GM21737 (cell line): ENCODE measurements around the gene CTNNA1.
"Not testable (repeated sequence)": the region's sequence is repeated elsewhere in the genome, so short reads cannot be mapped to it uniquely, and the experiment has no call there.

Experiments
- ATAC-seq: cut with Tn5 transposase; IDR thresholded peaks from one replicate; pipeline ENCODE4 v1.9.1; 2021; ENCODE audit warnings: mild to moderate bottlenecking, moderate library complexity; ENCODE audit not compliant: unreplicated experiment

CTNNA1 gene

DNA sequence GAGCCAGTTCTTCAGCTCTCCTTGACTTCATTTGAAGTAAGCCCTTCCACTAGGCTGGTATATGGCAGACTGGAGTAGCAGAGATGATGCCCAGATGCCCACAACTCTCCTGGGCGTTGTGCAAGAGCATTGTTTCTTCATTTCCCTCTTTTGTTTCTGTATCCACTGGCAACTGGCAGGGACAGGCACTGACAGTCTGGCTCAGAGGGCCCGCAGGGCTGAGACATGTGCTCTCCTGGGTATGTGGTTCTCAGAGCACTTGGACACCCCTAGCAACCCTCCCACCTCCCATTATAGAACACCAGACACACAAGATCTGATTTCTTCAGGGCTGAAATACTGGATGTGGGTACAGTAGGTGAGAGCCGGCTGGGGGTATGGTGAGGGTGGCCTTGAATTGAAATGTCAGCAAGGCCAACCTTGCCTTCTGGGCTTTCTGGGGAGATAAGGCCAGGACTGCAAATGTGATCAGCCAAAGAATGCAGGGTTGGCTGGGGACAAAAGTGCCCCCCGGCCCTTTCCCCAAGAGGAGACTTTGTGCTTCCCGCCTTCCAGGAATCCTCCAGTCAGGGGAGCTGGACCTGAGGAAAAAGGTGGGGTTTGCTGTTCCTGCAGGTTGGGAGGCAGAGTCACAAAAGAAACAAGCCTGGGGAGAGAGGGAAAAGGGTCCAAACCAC lies 28.6 kb upstream of the CTNNA1 start:
- ATAC-seq, result no peak

DNA sequence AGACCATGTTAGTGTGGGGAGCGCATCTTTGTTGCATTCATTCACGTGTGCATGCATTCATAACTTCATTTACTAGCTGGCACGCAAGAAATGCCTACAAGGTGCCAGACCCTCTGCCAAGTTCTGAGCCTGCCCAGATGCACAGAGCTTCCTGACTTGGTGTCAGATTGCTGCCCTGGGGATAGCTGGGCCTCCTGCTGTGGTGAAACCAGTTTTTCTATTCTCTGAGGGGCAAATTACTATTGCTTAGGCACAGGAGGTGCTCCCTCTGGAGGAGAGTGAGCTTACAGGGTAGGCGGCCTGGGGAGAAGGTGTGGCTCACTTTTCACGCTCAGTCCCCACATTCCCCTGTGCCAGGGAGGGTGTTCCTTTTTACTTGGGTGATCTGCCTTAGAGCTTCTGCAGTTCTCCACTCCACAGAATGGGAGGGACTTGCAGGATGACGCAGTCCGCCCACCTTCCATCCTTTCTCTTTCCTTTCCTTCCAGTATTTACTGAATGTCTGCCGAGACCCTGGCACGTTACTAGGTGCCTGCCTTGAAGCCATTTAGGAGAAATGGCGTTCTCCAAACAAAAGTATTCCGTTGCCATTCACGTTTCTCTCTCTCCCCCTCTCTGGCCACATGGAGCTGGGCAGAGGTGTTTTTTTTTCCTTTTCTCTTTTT lies 27.9 kb upstream of the CTNNA1 start:
- no peak for ATAC-seq

DNA sequence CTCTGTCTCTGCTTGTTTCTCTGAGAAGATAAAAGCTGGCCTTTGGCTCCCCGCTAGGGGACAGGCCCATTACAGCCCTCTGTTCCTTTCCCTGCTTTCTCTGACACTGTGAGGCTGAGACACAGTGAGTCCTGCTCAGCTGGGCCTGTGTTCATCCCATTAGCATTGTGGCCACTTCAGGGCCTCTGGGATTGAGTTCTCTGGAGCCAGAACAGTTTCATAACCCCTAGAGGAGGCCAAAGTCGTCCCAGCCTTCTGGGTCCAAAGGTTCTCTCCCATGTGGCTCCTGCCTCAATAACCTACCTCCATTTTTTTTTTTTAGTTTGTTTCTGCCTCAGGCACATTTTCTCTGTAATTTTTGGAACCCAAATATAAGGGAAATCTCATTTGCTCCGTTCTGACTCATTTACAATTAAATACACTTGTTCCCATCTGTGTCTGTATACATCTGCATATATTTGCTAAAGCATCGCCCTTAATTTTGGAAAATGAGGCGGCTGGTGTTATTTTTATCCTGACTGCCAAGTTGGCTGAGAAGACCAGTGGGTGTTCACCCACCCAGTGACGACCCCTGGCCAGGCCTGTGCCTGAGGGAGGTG lies 27.3 kb upstream of the CTNNA1 start:
- no peak for ATAC-seq

DNA sequence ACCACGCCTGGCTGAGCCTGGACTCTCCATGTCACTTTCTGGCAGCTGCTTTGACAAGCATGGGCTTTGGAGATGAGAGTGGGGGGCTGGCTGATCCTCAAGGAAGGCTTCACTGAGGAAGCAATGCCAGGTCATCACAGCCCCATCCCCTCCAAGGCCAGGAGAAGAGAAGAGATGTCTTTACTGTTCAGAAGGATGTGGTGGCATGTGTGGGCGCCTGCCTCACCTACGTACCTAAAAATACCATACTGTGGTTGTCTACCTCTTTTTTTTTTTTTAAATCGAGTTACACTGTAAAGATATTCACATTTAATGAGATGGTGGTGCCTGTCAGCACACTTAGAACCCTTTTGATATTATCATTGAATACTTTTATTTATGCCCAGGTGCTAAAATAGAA lies 26.4 kb upstream of the CTNNA1 start:
- ATAC-seq, result no peak

DNA sequence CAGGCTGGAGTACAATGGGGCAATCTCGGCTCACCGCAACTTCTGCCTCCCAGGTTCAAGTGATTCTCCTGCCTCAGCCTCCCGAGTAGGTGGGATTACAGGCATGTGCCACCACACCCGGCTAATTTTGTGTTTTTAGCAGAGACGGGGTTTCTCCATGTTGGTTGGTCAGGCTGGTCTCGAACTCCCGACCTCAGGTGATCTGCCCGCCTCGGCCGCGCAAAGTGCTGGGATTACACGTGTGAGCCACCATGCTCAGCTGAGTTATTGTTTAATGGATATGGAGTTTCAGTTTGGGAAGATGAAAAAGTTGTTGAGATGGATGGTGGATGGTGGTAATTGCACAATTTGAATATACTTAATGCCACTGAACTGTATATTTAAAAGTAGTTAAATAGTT lies 22.7 kb upstream of the CTNNA1 start:
- ATAC-seq, result not testable (repeated sequence)

DNA sequence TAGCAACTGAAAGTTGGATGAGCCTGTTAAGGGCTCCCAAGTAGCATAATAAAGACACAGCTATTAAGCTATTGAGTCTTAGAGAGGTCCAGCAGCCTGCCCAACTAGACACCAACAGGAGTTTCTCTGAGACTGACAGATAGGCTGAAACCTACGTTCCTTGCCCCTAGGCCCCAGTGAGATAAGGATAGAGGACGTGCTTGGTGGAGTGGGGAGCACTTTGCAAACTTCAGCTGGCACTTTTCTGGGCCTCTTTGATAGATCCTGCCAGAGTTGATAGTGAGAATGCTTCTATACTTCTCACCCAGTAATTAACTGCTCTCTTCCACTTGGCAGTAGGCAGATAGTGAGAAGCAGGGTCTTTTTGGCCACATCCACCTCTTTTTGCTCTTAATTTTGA lies 20.8 kb upstream of the CTNNA1 start:
- ATAC-seq, result no peak

DNA sequence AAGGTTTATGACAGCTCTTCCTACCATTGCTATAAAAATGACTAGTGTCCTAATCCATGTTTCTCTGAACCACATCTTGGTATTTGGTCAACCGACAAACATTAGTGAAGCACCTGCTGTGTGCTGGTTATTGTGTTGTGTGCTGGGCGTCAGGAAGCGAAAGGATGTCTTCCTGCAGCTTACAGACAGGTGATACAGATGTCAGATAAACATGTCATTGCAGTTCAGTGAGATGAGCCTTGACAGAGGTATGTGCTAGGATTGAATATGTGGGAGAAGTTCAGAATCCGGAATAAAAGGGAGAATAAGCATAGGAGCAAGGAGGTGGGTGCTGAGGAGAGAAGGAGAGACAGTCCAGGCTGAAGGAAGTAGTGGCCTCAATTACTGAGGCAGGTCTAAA lies 20.3 kb upstream of the CTNNA1 start:
- ATAC-seq, result no peak

DNA sequence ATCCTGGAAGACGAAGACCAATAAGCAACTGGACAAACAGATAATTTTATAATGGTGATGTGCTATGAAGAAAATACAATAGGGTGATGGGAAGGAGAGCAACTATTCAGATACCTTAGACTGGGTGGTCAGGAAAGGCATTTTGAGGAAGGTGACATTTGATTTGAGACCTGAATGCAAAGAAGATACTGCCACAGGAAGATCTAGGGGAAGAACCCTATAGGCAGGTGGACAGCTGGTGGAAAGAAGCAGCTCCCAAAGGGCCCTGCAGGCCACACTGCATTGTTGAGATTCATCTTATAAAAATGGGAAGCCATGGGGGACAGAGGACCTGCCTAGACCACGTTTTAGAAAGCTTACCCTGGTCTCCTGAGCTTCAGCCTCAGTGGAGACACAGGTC lies 19.7 kb upstream of the CTNNA1 start:
- no peak for ATAC-seq

DNA sequence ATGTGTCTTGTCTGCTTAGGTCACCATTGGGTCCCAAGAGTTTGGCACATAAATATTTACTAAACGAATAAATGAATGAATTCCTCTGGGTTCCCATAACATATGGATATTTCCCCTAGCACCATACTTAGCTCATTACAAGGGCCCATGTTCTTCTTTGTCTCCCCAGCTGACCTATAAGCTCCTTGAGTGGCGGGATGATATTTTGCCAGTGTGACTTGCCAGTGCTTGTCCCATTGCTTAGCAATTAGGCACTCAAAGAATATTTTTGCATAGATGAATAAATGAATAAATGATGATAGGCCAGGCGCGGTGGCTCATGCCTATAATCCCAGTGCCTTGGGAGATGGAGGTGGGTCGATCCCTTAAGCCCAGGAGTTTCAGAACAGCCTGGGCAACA lies 16.9 kb upstream of the CTNNA1 start:
- no peak for ATAC-seq

DNA sequence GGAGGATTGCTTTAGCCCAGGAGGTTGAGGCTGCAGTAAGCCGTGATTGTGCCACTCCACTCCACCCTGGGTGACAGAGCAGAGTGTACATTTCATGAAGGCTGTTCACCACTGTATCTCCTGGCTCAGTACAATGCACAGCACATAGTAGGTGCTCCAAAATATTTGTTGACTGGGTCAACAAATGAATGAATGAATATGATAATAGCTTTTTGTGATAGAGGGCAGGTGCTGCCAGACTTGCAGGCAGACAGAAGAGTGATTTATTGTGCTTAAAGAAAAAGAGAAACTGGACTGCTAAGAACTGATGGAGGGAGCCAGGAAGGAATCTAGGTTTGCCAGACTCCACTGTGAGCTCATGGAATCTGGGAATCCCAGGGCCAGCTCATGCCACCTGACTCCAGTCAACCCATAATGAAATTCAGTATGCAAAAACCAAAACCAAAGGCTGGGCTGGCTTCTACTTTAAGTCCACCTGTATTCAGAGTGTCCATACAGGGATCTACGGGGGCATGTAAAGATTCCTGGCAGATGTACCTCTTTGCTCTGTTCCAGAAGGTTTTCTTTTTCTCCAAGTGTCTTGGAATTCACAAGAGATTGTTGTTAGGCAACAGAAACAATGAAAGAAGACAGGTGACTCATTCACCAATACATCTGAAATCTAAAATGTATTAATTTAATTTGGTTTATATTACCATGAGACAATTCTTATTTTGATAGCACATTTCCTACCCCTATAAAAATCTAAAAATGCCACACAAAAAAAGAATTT lies 15.5 kb upstream of the CTNNA1 start:
- no peak for ATAC-seq

DNA sequence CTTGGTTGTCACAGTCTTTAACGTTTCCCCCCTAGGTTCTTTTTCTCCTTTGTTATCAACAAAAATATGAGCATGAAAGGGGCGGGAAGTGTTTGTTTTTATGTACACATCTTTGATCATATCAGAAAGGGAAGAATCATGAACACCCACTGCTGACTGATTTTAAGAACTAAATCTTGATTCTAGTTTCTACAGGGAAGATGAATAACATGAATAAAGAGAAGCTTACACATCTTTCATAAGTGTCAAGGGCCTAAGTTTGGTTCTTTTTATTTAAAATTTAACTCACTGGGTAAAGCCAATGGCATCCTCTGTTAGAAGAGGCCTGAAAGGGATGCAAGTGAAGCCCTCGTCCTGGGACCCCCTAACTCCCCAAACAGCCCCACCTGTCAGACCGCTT lies 14.8 kb upstream of the CTNNA1 start:
- no peak for ATAC-seq

DNA sequence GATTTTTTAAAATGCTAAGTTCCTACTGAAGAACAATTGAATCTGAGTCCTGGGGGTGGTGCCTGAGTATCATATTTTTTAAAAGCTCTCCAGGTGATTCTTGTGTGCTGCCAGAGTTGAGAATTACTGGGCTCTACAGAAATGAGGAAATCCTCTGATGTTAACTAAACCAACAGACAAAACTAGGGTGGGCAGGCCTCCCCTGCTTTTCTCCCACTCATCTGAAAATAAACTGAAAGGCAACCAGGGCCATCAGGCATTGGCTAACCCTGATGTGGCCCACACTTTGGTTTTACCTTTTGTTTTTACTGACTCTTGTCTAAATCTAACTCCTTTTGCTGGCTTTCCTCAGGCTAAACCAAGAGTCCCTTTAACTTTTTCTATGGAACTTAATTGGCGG lies 13.3 kb upstream of the CTNNA1 start:
- ATAC-seq, result no peak

DNA sequence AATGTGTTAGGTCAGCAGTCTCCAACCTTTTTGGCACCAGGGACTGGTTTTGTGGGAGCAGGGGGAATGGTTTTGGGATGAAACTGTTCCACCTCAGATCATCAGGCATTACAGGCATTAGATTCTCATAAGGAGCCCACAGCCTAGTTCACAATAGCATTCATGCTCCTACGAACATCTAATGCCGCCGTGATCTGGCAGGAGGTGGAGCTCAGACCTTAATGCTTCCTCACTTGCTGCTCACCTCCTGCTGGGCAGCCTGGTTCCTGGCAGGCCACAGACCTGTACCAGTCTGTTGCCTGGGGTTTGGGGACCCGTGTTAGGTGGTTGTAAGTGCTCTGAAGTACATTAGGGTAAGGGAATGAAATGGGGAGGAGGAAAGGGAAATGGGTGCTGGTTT lies 9.7 kb upstream of the CTNNA1 start:
- no peak for ATAC-seq

DNA sequence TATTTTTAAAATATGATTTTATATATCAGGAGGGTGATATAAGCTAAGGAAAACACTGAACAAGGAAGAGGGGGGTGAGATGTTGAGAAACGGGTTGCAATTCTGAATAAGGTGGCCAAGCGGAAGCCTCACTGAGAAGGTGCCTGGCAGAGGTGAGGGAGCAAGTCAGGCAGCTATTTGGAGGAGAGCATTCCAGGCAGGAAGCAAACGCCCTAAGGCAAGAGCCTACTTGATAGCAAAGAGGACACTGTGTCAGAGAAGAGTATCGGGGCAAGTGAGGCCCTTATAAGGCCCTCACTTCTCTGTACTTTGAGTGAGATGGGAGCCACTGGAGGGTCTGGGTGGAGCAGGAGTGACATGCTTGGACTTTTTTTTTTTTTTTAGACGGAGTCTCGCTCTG lies 8.0 kb upstream of the CTNNA1 start:
- no peak for ATAC-seq

DNA sequence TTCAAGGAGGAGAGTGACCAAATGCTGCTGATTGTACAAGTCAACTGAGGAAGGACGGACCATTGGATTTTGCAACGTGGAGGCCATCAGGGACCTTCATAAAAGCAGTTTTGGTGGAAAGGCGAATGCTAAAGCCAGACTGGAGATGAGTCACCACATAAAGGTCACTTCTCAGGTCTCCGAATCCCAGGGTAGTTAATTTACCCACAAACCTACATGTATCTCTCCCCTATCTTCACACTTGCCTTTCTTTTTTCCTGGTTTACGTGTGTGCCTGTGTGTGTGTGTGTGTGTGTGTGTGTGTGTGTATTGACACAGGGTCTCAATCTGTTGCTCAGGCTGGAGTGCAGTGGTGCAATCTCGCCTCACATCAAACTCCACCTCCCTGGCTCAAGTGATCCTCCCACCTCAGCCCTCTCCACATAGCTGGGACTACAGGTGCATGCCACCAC lies 4.6 kb upstream of the CTNNA1 start:
- no peak for ATAC-seq

DNA sequence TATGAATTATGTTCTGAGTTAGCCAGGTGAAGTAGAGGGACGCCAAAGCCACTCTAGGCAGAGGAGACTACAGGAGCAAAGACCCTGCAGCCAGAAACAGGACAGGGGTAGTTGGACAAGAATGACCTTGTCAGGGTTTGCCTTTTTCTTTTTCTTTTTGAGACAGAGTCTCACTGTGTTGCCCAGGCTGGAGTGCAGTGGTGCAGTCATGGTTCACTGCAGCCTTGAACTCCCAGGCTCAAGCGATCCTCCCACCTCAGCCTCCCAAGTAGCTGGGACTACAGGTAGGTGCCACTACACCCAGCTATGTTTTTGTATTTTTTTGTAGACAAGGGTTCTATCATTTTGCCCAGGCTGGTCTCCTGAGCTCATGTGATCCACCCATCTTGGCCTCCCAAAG lies 1.9 kb upstream of the CTNNA1 start:
- not testable (repeated sequence) for ATAC-seq

DNA sequence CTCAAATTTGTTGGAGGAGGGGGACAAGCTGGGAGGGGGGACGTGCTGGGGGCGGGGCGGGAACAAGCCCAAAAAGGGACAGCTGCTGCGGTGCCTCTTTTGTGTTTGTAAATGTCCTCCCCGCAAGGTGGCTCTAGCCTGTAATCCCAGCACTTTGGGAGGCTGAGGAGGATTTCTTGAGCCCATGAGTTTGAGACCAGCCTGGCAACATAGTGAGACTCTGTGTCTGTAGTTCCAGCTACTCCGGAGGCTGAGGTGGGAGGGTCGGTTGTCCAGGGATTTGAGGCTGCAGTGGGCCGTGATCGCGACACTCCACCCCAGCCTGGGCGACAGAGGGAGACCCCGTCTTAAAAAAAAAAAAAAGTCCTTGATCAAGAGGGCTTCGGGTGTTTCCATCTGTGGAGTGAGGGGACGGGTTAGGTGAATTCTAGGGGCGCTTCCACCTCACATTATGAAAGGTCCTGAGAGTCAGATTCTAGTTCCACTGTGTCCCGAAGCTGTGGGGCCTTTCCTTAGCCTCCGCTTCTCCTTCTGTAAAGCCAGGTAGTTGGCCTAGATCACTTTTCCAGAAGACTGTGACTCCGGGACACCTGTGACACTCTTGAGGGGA lies 779 bp upstream of the CTNNA1 start:
- ATAC-seq, result no peak

DNA sequence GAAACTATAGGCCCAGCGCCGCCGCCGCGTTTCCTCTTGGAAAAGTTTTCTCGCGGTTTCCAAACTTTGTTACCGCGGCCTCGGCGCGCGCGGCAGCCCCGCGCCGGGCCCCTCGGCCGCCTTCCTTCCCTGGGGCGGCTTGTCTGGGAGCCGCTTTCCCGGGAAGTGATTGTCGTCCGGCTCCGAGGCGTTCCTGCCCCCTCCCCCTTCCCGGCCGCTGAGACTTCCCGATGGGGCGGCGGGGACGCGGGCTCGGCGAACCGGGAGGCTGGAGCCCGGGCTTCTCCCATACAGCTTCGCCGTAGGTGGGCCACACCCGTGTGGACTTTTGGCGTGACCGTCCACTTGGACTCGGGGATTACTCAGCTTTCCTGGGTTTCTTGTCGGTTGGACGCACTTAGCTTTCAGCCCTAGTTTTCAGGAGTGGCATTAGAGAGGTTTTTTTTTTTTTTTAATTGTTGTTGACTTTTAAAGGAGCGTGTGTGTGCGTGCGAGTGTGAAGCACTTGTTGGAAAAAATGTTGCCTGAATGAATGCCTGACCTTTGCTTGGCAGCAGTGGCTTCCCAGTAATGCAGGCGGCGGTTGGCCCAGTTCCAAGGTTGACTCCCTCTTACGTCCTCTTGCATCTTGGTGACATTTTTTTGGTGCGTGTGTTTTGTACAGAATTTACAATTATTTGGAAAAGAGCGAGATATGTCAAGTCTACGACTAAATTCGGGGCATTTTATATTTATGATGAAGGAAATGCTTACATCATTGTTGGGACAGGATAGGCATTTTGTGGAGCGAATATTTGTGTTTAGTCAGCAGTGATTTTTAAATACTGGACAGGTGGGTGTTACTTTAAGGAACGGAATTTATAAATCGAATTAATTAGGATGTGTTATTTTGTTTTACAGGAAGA lies 821 bp downstream of the CTNNA1 start:
- peak; percentile 19 for ATAC-seq

DNA sequence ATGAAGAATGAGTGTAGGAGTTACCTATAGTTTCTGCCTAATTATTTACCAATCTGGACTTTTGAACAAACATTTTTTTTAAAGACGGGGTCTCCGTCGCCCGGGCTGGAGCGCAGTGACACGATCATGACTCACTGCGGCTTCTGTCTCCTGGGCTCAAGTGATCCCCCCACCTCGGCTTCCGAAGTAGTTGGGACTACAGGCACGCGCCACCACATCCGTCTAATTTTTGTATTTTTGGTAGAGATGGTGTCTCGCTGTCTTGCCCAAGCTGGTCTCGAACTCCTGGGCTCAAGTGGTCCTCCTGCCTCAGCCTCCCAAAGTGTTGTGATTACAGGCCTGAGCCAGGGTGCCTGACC lies 1.5 kb downstream of the CTNNA1 start:
- no peak for ATAC-seq

DNA sequence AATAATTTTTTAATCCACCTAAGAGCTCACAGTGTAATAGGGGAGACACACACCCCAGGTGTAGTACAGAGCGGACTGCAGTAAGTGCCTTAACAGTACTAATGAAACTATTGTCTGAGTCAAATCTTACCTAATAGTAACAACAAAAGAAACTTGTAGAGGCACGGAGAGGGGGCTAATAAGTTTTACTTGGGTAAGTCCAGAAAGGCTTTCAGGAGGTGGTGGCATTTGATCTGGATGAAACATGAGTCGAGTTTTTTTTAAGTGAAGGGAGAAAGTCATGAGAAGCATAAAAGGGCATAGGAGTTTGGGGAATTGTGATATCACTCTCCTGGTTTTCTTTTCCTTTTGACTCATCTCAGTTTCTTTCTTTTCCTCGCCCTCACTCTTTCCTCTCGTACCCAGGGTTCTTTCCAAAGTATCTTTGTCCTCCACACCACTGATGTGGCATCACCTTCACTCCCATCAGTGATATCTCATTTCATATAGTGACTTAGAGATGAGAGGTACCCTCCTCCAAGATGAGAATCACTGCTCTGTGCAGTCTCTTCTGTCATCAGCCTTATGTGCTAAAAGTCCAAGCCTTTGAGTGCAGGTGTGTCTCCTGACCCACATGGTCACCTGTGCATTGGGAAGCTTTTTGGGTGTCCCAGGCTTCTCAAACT lies 2.0 kb downstream of the CTNNA1 start:
- ATAC-seq, result no peak
